HFF-Myc (cell line): ENCODE data around the gene KEAP1.

ENCODE experiments used
- DNase-seq: peaks from one replicate; pipeline ENCODE4 v3.0.0-alpha.2; 2011; ENCODE audit warnings: low read depth; ENCODE audit errors: extremely low read depth
- H3K4me3 ChIP-seq: replicated peaks from 2 replicates; pipeline ENCODE4 v1.5.1; 2011; ENCODE audit warnings: low read depth, mild to moderate bottlenecking, control low read depth, low read length
- TF ChIP-seq, protein P1 (sequence below): IDR thresholded peaks from 2 replicates; pipeline ENCODE4 v1.5.1; 2012; ENCODE audit warnings: mild to moderate bottlenecking, low read depth, low read length, control low read depth; ENCODE audit errors: missing control alignments

The KEAP1 gene

DNA sequence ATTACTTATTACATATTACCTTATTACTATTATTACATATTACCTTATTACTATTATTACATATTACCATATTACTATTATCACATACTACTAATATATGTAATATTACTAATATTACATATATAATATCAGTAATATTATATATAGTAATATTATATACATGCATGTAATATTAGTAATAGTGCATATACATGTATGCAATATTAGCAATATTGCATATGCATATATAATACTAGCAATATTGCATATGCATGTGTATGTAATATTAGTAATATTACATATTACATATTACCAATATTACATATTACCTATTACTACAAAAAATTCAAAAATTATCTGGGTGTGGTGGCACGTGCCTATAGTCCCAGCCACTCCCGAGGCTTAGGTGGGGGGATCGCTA lies 60.5 kb downstream of the KEAP1 start:
- no peak overlapping the region for H3K4me3 ChIP-seq
- TF ChIP-seq, protein P1, sequence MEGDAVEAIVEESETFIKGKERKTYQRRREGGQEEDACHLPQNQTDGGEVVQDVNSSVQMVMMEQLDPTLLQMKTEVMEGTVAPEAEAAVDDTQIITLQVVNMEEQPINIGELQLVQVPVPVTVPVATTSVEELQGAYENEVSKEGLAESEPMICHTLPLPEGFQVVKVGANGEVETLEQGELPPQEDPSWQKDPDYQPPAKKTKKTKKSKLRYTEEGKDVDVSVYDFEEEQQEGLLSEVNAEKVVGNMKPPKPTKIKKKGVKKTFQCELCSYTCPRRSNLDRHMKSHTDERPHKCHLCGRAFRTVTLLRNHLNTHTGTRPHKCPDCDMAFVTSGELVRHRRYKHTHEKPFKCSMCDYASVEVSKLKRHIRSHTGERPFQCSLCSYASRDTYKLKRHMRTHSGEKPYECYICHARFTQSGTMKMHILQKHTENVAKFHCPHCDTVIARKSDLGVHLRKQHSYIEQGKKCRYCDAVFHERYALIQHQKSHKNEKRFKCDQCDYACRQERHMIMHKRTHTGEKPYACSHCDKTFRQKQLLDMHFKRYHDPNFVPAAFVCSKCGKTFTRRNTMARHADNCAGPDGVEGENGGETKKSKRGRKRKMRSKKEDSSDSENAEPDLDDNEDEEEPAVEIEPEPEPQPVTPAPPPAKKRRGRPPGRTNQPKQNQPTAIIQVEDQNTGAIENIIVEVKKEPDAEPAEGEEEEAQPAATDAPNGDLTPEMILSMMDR, result no peak
- no peak for DNase-seq

DNA sequence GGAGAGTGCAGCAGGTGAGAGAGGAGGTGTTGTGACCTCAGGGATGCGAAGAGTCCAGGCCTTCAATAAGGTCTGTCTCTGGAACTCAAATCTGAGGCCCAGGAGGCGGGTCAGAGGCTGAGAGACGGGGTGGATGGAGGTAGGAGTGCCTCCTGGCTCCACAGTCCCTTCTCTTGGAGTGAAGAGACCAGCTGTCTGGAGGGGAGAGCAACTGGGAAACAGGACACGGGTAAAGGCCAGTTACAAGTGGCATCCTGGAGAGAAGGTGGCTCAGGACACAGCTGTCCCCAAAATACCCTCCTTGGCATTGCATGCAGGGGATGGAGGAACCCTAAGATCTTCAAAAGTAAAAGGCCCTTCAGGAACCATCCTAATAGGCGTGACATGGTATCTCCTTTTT lies 63.6 kb downstream of the KEAP1 start:
- no peak for DNase-seq
- no peak overlapping the region for H3K4me3 ChIP-seq
- TF ChIP-seq, protein P1, result no peak
